GM18505 (cell line): ENCODE measurements around the gene SHB.

Experiments
- ATAC-seq: cut with Tn5 transposase; IDR thresholded peaks from one replicate; pipeline ENCODE4 v1.9.1; 2021; ENCODE audit not compliant: unreplicated experiment
- POLR2A ChIP-seq: IDR thresholded peaks from 4 replicates; pipeline ENCODE4 v1.6.1; 2011; ENCODE audit warnings: borderline replicate concordance; ENCODE audit not compliant: insufficient read depth, insufficient read length; ENCODE audit errors: extremely low read depth

The SHB gene

DNA sequence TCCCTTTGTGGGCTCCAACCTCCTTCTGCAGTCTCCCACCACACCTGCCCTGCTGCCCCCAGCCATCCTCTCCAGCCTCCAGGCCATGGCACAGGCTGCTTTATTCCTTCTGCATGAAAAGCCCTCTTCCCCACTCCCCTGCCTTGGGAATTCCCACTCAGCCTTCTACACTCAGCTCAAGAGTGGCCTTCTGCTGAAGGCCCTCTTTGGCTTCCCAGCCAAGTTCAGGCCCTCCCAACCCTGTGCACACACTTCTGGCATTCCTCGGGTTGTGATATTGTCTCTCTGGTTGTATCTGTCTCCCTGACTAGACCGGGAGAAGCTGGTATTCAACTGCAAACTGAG is 5.7 kb downstream of the SHB start:
- no peak for ATAC-seq
- no peak for TF ChIP-seq POLR2A

DNA sequence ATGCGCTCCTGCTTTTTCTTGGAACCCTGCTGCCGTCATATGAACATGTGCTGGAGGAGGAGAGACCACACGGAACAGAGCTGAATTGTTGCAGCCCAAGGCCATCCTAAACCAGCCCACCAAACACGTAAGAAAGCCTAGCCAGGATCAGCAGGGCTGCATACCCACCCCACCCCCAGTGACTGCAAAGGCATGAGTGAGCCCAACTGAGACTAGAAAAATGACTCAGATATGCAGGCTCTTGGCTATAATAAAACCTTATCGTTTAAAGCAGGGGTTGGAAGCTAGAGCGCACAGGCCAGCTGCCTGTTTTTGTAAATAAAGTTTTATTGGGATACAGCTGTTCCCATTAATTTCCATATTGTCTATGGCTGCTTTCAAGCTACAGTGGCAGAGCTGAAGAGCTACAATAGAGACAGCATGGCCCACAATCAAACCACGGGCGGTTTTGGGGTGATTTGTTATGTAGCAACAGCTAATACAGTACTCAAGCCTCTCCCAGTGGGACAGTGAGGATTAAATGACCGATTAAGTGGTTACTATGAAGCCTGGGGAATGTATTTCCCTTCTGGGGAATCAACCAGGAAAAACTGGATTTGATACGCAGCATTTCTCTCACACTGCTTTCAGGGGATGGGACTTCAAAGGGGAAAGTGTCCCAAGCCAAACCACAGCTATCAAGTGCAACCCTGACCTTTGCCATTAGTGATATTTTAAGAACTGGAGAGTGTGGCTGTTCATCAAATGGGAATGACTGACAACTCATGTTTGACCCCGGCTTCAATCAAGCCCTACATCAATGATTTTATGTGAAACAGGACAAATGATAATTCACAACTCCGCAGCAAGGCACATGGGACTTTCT is 6.3 kb downstream of the SHB start:
- TF ChIP-seq POLR2A: no peak
- ATAC-seq: no peak

GRCh38 chr9:38062106-38062497 is 6.9 kb downstream of the SHB start:
- no peak for TF ChIP-seq POLR2A
- no peak for ATAC-seq

DNA sequence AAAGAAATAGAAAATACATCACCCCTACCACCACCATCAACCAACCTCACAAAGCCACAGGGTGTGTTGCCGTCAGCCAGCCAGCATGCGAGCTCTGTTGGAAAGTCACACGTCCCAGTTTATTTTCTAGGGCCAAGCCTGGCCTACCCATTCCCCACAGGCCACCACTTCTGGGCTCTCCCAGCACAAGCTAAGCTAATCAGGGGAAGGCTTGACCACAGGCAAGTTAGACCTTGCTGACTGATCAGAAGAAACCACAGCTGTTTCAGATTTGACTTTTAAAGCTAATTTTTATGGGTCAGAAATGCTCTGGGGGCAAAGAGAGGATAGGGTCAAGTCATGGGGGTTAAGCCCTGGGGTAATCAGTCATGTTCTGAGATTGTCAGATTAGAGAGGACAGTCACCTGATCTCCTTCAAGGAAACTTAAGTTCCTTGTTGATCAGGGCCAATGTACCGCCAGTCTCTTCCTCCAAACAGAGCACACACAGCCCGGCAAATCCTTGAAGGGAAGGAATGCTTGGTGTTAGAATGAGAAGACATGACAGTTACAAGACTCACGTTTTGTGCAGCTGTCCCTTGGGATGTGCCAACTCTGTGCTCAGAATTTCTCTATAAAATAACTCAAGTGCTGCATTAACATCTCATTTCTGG is 7.6 kb downstream of the SHB start:
- TF ChIP-seq POLR2A: no peak
- ATAC-seq: peak; percentile 39

DNA sequence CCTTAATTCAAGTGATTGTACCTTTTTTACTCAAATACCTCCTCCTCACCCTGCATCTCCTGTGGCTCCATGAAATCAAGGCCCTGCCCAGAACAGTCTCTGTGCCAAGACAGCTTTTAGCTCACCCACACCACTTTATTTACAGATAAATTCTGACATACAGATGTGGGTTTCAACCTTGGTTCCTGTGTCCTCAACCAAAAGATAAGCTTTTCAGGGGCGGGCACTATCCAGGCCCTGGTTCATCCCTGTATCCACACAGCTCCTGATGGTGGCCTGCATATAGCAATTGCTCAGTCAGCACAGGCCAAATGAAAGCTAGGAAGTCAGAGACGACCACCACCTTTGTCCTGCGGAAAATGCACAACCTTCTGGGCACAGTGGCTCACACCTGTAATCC is 8.3 kb downstream of the SHB start:
- TF ChIP-seq POLR2A: no peak
- no peak for ATAC-seq

DNA sequence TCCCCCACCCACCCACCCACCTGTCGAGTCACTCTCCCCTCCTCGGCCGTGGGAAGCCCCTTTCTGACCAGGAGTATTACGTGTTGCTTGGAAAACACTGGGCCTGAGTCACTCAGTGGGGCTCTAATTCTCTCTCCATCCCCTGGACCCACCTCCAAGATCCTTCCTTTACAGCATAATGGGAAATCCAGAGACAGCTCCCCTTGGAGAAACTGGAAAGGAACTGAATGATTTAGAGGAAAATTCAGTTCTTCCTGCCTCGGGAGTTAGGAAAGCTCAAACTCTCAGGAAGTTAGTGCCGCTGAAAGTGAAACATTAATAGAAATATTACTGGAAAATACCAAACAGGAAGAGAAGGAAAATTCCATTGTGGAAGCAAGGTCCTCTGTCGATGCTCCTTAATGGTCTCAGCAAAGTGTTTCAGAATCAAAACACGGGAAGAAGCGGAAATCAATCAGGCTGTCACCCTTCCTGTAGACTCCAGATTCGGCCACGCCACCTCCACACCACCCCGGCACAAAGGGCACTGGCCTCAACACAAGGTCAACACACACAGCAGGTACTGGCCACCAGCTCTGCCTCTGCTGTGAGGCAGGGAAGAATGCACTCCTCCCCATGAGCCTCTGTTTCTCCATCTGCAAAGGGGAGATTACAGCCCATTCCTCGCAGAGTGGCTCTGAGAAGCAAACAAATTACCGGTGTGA is 9.6 kb downstream of the SHB start:
- no peak for ATAC-seq
- no peak for TF ChIP-seq POLR2A

GRCh38 chr9:38058452-38059232 is 10.4 kb downstream of the SHB start:
- no peak for ATAC-seq
- TF ChIP-seq POLR2A: no peak

GRCh38 chr9:38057416-38058195 is 11.4 kb downstream of the SHB start:
- no peak for TF ChIP-seq POLR2A

GRCh38 chr9:38054653-38055052 is 14.4 kb downstream of the SHB start:
- no peak for ATAC-seq
- no peak for TF ChIP-seq POLR2A

More at GRCh38 chr9:38057416-38058195, 11.4 kb downstream of the SHB start:
- no peak for ATAC-seq

DNA sequence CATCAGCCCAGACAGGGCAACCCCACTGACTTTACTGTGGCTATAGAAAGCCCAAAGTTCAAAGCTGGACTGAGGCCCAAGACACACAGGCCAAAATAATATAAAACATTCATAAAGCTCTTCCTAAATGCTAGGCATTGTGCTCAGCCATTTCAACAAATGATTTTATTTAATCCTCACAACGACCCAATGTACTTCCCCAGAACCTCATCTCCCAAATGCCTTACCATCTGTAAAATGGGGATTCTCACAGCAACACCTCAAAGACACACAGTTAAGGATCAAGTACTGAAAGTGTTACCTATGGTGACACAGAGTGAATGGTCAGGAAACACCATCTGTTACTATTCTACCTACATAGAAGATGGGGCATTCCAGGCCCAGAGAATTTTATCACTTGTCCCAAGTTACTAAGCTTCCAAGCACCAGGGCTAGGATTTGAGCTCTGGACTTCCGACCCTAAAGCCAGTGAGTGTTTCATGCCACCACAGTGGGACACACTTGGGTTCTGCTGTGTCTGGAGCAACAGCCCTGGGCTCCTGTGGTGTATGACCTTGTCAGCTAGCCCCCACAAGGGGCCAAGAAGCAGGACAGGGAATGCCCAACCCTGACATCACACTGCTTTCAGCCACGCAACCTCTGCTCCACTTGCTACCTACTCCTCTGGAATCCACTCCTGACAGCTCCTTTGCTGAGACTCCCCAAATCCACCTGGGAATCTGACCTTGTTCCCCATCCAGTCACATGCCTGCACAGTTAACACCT is 15.1 kb downstream of the SHB start:
- no peak for TF ChIP-seq POLR2A
- ATAC-seq: no peak

- TF ChIP-seq POLR2A: no peak
- no peak for ATAC-seq
Measured at GRCh38 chr9:38051780-38052546, 17.1 kb downstream of the SHB start.
